ENCODE data around the gene NCOA7. TPM values are rescaled to one million over a fixed set of nuclear protein-coding genes. Genes with fewer than 3 reads are reported as not detected.

NCOA7 gene
- total and polyA plus RNA-seq, 10 of the 15 experiments (the other 5 are each of a cell fraction or from before 2014, with no cell fraction given): 18.9 to 50.3 (median 34.2) TPM

- TF ChIP-seq CUX1 (IDR thresholded peaks at IDR 0.05; ENCODE audit: insufficient replicate concordance, low read depth, low read length) (no peak), ETV6 (conservative IDR thresholded peaks at IDR 0.05 in 1 of 2, IDR thresholded peaks at IDR 0.05 in 1 of 2; ENCODE audit: borderline replicate concordance in 1 of 2, low read depth in 1 of 2) (no peak), E2F4 (IDR thresholded peaks at IDR 0.05; ENCODE audit: low read depth, low read length) (no peak), TAF1 (IDR thresholded peaks at IDR 0.05; ENCODE audit: borderline replicate concordance, low read depth, low read length) (no peak), PAX8 (IDR thresholded peaks at IDR 0.05) (no peak), ZNF592 (IDR thresholded peaks at IDR 0.05) (no peak), ASH2L (IDR thresholded peaks at IDR 0.05; ENCODE audit: borderline replicate concordance, low read depth) (no peak)
These were observed 78.7 kb downstream of the NCOA7 start (continued) for GRCh38 chr6:125869427-125869826.

Measured in GM12878 (cell line).